ENCODE results near the gene PSMD2. TPM values are rescaled to one million over a fixed set of nuclear protein-coding genes. Genes with fewer than 3 reads are reported as not detected.
"Not testable (repeated sequence)": the region's sequence is repeated elsewhere in the genome, so short reads cannot be mapped to it uniquely, and the experiment has no call there.

PSMD2 gene
- total RNA-seq, 1 donor from 2014 or later, result 210 TPM

GRCh38 chr3:184337981-184338380 lies 38.9 kb downstream of the PSMD2 start:
- ChIA-PET POLR2A (interaction anchor here (0.6 to 1.5 kb wide), 4 partner anchors 16 to 109 kb away, joined by 3 to 5 read pairs (median 3); partner anchors contain the start of gene PSMD2), CTCF (interaction anchor here (1.5 kb wide), 1 partner anchor 15 kb away, joined by 3 read pairs; no protein-coding TSS in a partner anchor)
- no peak overlapping the region for H3K27ac Mint-ChIP-seq

GRCh38 chr3:184338511-184338945 lies 39.5 kb downstream of the PSMD2 start:
- ChIA-PET POLR2A (interaction anchor here (1.0 kb wide), 1 partner anchor 15 kb away, joined by 3 read pairs; no protein-coding TSS in a partner anchor), CTCF (no interaction called here)
- peaks cover 5% of the 10 kb centered on the region for H3K27me3 Mint-ChIP-seq
- no peak for DNase-seq
- intact Hi-C loops (cut with micrococcal nuclease), result no loop called here
- H3K4me3 Mint-ChIP-seq, result no peak overlapping the region
- no peak for ATAC-seq (ENCODE audit: low read depth)
- peaks cover 25% of the 10 kb centered on the region for H3K36me3 Mint-ChIP-seq (ENCODE audit: low read depth)
- peaks cover 33% of the 10 kb centered on the region for H3K4me1 Mint-ChIP-seq
- H3K27ac Mint-ChIP-seq, result no peak overlapping the region
- H3K9me3 Mint-ChIP-seq, result no peaks in the 10 kb centered on the region
- no peak for TF ChIP-seq CTCF (IDR thresholded peaks at IDR 0.05)

More at GRCh38 chr3:184337981-184338380, 38.9 kb downstream of the PSMD2 start:
- H3K27me3 Mint-ChIP-seq, result peaks cover 5% of the 10 kb centered on the region
- H3K36me3 Mint-ChIP-seq (ENCODE audit: low read depth), result peaks cover 26% of the 10 kb centered on the region
- DNase-seq (no peak), ATAC-seq (ENCODE audit: low read depth) (no peak)
- no peaks in the 10 kb centered on the region for H3K9me3 Mint-ChIP-seq
- peak overlapping the region; percentile 4 for H3K4me3 Mint-ChIP-seq
- peaks cover 33% of the 10 kb centered on the region for H3K4me1 Mint-ChIP-seq
- TF ChIP-seq CTCF (IDR thresholded peaks at IDR 0.05), result no peak
- intact Hi-C loops (cut with micrococcal nuclease), result no loop called here

- intact Hi-C loops (cut with micrococcal nuclease), result no loop called here
- POLR2A ChIA-PET, result interaction anchor here (1.0 kb wide), 1 partner anchor 15 kb away, joined by 3 read pairs; no protein-coding TSS in a partner anchor
These were observed 40.0 kb downstream of the PSMD2 start for GRCh38 chr3:184339001-184339400.

GRCh38 chr3:184339451-184340135 lies 40.6 kb downstream of the PSMD2 start:
- CTCF ChIA-PET; POLR2A ChIA-PET; intact Hi-C loops (cut with micrococcal nuclease); H3K27ac Mint-ChIP-seq; DNase-seq; H3K4me3 Mint-ChIP-seq; ATAC-seq (ENCODE audit: low read depth); H3K9me3 Mint-ChIP-seq; H3K27me3 Mint-ChIP-seq: not testable (repeated sequence)
- Mint-ChIP-seq H3K36me3 (ENCODE audit: low read depth) (peaks cover 14% of the 10 kb centered on the region), H3K4me1 (peaks cover 26% of the 10 kb centered on the region)

More at GRCh38 chr3:184339001-184339400, 40.0 kb downstream of the PSMD2 start:
- H3K4me3 Mint-ChIP-seq, result no peak overlapping the region
- ATAC-seq (ENCODE audit: low read depth), result no peak
- no peak overlapping the region for H3K27ac Mint-ChIP-seq
- CTCF ChIA-PET, result no interaction called here
- TF ChIP-seq CTCF (IDR thresholded peaks at IDR 0.05), result no peak
- H3K4me1 Mint-ChIP-seq, result peaks cover 31% of the 10 kb centered on the region
- H3K9me3 Mint-ChIP-seq, result no peaks in the 10 kb centered on the region
- H3K27me3 Mint-ChIP-seq, result peaks cover 5% of the 10 kb centered on the region
- DNase-seq, result no peak
- peaks cover 20% of the 10 kb centered on the region for H3K36me3 Mint-ChIP-seq (ENCODE audit: low read depth)

- H3K4me1 Mint-ChIP-seq, result peaks cover 13% of the 10 kb centered on the region
- CTCF ChIA-PET, result no interaction called here
- intact Hi-C loops (cut with micrococcal nuclease), result no loop called here
- POLR2A ChIA-PET, result no interaction called here
- no peak overlapping the region for H3K4me3 Mint-ChIP-seq
- peaks cover 5% of the 10 kb centered on the region for H3K27me3 Mint-ChIP-seq
- H3K9me3 Mint-ChIP-seq, result no peaks in the 10 kb centered on the region
- no peak overlapping the region for H3K27ac Mint-ChIP-seq
- no peak for TF ChIP-seq CTCF (IDR thresholded peaks at IDR 0.05)
- ATAC-seq (ENCODE audit: low read depth) (no peak), DNase-seq (no peak)
- peaks cover 11% of the 10 kb centered on the region for H3K36me3 Mint-ChIP-seq (ENCODE audit: low read depth)
These were observed 42.9 kb downstream of the PSMD2 start for GRCh38 chr3:184341925-184342324.
